SJSA1 (cell line): ENCODE results near the gene SLC12A8. TPM values are rescaled to one million over a fixed set of nuclear protein-coding genes. Genes with fewer than 3 reads are reported as not detected.

Experiments
- DNase-seq, 2 experiments: peaks; one replicate each; pipeline ENCODE4 v3.0.0-alpha.2; 2015 to 2020; ENCODE audit warnings: low spot score in 2 of 2, low read depth in 1 of 2
- H3K27ac ChIP-seq: fragments of 250-450 bp; sonication (Bioruptor Pico); 2 replicates; pipeline ENCODE4 v1.5.1; 2020; ENCODE audit warnings: mild to moderate bottlenecking, moderate library complexity
- H3K27me3 ChIP-seq: fragments of 250-450 bp; sonication (Bioruptor Pico); replicated peaks from 2 replicates; pipeline ENCODE4 v1.5.1; 2020; ENCODE audit warnings: mild to moderate bottlenecking, moderate library complexity
- H3K36me3 ChIP-seq: fragments of 250-450 bp; sonication (Bioruptor Pico); 2 replicates; pipeline ENCODE4 v1.5.1; 2020; ENCODE audit warnings: mild to moderate bottlenecking
- H3K4me1 ChIP-seq: fragments of 250-450 bp; sonication (Bioruptor Pico); replicated peaks from 2 replicates; pipeline ENCODE4 v1.6.1; 2021; ENCODE audit warnings: mild to moderate bottlenecking
- H3K4me3 ChIP-seq: fragments of 250-450 bp; sonication (Bioruptor Pico); 2 replicates; pipeline ENCODE4 v1.5.1; 2020; ENCODE audit warnings: mild to moderate bottlenecking
- H3K9me3 ChIP-seq: fragments of 250-450 bp; sonication (Bioruptor Pico); replicated peaks from 2 replicates; pipeline ENCODE4 v1.5.1; 2020; ENCODE audit warnings: mild to moderate bottlenecking
- total RNA-seq: library from RNA; depleted of rRNA; stranded (reverse); fragments of >200 nt; shearing (Covaris generic); gene quantifications from 2 replicates; pipeline ENCODE4 v1.2.3, GENCODE V29; 2014

The SLC12A8 gene
- total RNA-seq, 1 experiment from 2014 or later: 6.3 TPM

GRCh38 chr3:125140818-125141595, 71.5 kb downstream of the SLC12A8 start:
- Histone ChIP-seq H3K4me1 (peaks cover 67% of the 10 kb centered on the region), H3K36me3 (no peaks in the 10 kb centered on the region), H3K4me3 (no peak overlapping the region), H3K9me3 (no peaks in the 10 kb centered on the region), H3K27ac (peak overlapping the region; percentile 96), H3K27me3 (no peaks in the 10 kb centered on the region)
- no peak for DNase-seq

GRCh38 chr3:125140011-125140817, 72.3 kb downstream of the SLC12A8 start:
- no peaks in the 10 kb centered on the region for H3K27me3 ChIP-seq
- H3K4me1 ChIP-seq: peaks cover 65% of the 10 kb centered on the region
- H3K9me3 ChIP-seq: no peaks in the 10 kb centered on the region
- H3K4me3 ChIP-seq: no peak overlapping the region
- peak overlapping the region; percentile 96 for H3K27ac ChIP-seq
- H3K36me3 ChIP-seq: no peaks in the 10 kb centered on the region
- DNase-seq: peak; percentile 73 to 75

GRCh38 chr3:125139386-125139785, 73.2 kb downstream of the SLC12A8 start:
- H3K27ac ChIP-seq: peak overlapping the region; percentile 96
- peaks cover 56% of the 10 kb centered on the region for H3K4me1 ChIP-seq

GRCh38 chr3:125137358-125138033, 75.1 kb downstream of the SLC12A8 start:
- H3K27ac ChIP-seq: peak overlapping the region; percentile 61
- peaks cover 43% of the 10 kb centered on the region for H3K4me1 ChIP-seq
- DNase-seq: peak in 1 of 2 experiments; percentile 39

More at GRCh38 chr3:125139386-125139785, 73.2 kb downstream of the SLC12A8 start:
- no peaks in the 10 kb centered on the region for H3K9me3 ChIP-seq
- no peaks in the 10 kb centered on the region for H3K27me3 ChIP-seq
- no peaks in the 10 kb centered on the region for H3K36me3 ChIP-seq
- no peak overlapping the region for H3K4me3 ChIP-seq
- no peak for DNase-seq

GRCh38 chr3:125136966-125137357, 75.6 kb downstream of the SLC12A8 start:
- H3K27ac ChIP-seq: peak overlapping the region; percentile 61
- H3K4me3 ChIP-seq: no peak overlapping the region
- no peaks in the 10 kb centered on the region for H3K36me3 ChIP-seq
- DNase-seq: no peak
- H3K4me1 ChIP-seq: peaks cover 43% of the 10 kb centered on the region
- no peaks in the 10 kb centered on the region for H3K9me3 ChIP-seq
- H3K27me3 ChIP-seq: no peaks in the 10 kb centered on the region

More at GRCh38 chr3:125137358-125138033, 75.1 kb downstream of the SLC12A8 start:
- H3K36me3 ChIP-seq: no peaks in the 10 kb centered on the region
- H3K9me3 ChIP-seq: no peaks in the 10 kb centered on the region
- no peak overlapping the region for H3K4me3 ChIP-seq
- H3K27me3 ChIP-seq: no peaks in the 10 kb centered on the region

GRCh38 chr3:125136515-125136914, 76.0 kb downstream of the SLC12A8 start:
- Histone ChIP-seq H3K9me3 (no peaks in the 10 kb centered on the region), H3K27ac (no peak overlapping the region), H3K4me1 (peaks cover 43% of the 10 kb centered on the region), H3K27me3 (no peaks in the 10 kb centered on the region), H3K36me3 (no peaks in the 10 kb centered on the region), H3K4me3 (no peak overlapping the region)
- DNase-seq: no peak

- Histone ChIP-seq H3K9me3 (no peaks in the 10 kb centered on the region), H3K27me3 (no peaks in the 10 kb centered on the region), H3K36me3 (no peaks in the 10 kb centered on the region), H3K4me1 (peaks cover 42% of the 10 kb centered on the region), H3K4me3 (no peak overlapping the region), H3K27ac (no peak overlapping the region)
- DNase-seq: no peak
Measured at GRCh38 chr3:125134952-125135351, 77.6 kb downstream of the SLC12A8 start.

- Histone ChIP-seq H3K4me3 (no peak overlapping the region), H3K9me3 (no peaks in the 10 kb centered on the region), H3K27ac (no peak overlapping the region), H3K27me3 (no peaks in the 10 kb centered on the region), H3K36me3 (no peaks in the 10 kb centered on the region), H3K4me1 (peaks cover 43% of the 10 kb centered on the region)
- DNase-seq: no peak
Measured at GRCh38 chr3:125132815-125133214, 79.7 kb downstream of the SLC12A8 start.

- peaks cover 37% of the 10 kb centered on the region for H3K4me1 ChIP-seq
Measured at GRCh38 chr3:125129512-125129997, 83.0 kb downstream of the SLC12A8 start.

GRCh38 chr3:125128861-125129501, 83.6 kb downstream of the SLC12A8 start:
- Histone ChIP-seq H3K4me1 (peaks cover 42% of the 10 kb centered on the region), H3K9me3 (no peaks in the 10 kb centered on the region; the same call in 1 of the 2 replicates), H3K4me3 (no peak overlapping the region)

More at GRCh38 chr3:125129512-125129997, 83.0 kb downstream of the SLC12A8 start:
- H3K4me3 ChIP-seq: no peak overlapping the region
- peak overlapping the region; percentile 73 for H3K27ac ChIP-seq
- H3K36me3 ChIP-seq: no peaks in the 10 kb centered on the region
- H3K9me3 ChIP-seq: no peaks in the 10 kb centered on the region
- DNase-seq: peak; percentile 82 to 86
- no peaks in the 10 kb centered on the region for H3K27me3 ChIP-seq

GRCh38 chr3:125126323-125126722, 86.2 kb downstream of the SLC12A8 start:
- H3K4me3 ChIP-seq: no peak overlapping the region
- H3K9me3 ChIP-seq: no peaks in the 10 kb centered on the region; the same call in 1 of the 2 replicates
- peaks cover 49% of the 10 kb centered on the region for H3K4me1 ChIP-seq
- H3K27ac ChIP-seq: no peak overlapping the region
- H3K36me3 ChIP-seq: no peaks in the 10 kb centered on the region
- no peaks in the 10 kb centered on the region; the same call in 1 of the 2 replicates for H3K27me3 ChIP-seq
- DNase-seq: no peak

More at GRCh38 chr3:125128861-125129501, 83.6 kb downstream of the SLC12A8 start:
- Histone ChIP-seq H3K27me3 (no peaks in the 10 kb centered on the region), H3K27ac (peak overlapping the region; percentile 73), H3K36me3 (no peaks in the 10 kb centered on the region)
- peak; percentile 59 to 67 for DNase-seq

GRCh38 chr3:125125821-125126245, 86.7 kb downstream of the SLC12A8 start:
- Histone ChIP-seq H3K4me1 (peaks cover 48% of the 10 kb centered on the region), H3K27me3 (no peaks in the 10 kb centered on the region; the same call in 1 of the 2 replicates), H3K27ac (no peak overlapping the region), H3K36me3 (no peaks in the 10 kb centered on the region), H3K4me3 (no peak overlapping the region), H3K9me3 (no peaks in the 10 kb centered on the region; the same call in 1 of the 2 replicates)
- no peak for DNase-seq
